ENCODE results near the gene MRPL44. TPM values are rescaled to one million over a fixed set of nuclear protein-coding genes. Genes with fewer than 3 reads are reported as not detected.

MRPL44 gene
- total RNA-seq, 1 donor from 2014 or later: 48.1 TPM

- DNase-seq (ENCODE audit: low read depth): no peak
Measured at GRCh38 chr2:223969856-223970255, 12.6 kb downstream of the MRPL44 start.

GRCh38 chr2:223970343-223971128 lies 13.3 kb downstream of the MRPL44 start:
- DNase-seq (ENCODE audit: low read depth): peak; percentile 67

GRCh38 chr2:223971731-223972130 lies 14.5 kb downstream of the MRPL44 start:
- no peak for DNase-seq (ENCODE audit: low read depth)

- no peak for DNase-seq (ENCODE audit: low read depth)
Measured at GRCh38 chr2:223972656-223973102, 15.4 kb downstream of the MRPL44 start.

- DNase-seq (ENCODE audit: low read depth): no peak
Measured at GRCh38 chr2:223973606-223974005, 16.3 kb downstream of the MRPL44 start.

- no peak for DNase-seq (ENCODE audit: low read depth)
Measured at GRCh38 chr2:223976635-223977226, 19.5 kb downstream of the MRPL44 start.

GRCh38 chr2:223978451-223978850 lies 21.2 kb downstream of the MRPL44 start:
- no peak for DNase-seq (ENCODE audit: low read depth)

GRCh38 chr2:223979730-223980396 lies 22.6 kb downstream of the MRPL44 start:
- DNase-seq (ENCODE audit: low read depth): peak; percentile 54

GRCh38 chr2:223980397-223980735 lies 23.1 kb downstream of the MRPL44 start:
- peak; percentile 67 for DNase-seq (ENCODE audit: low read depth)

GRCh38 chr2:223980803-223981202 lies 23.5 kb downstream of the MRPL44 start:
- no peak for DNase-seq (ENCODE audit: low read depth)

- no peak for DNase-seq (ENCODE audit: low read depth)
Measured at GRCh38 chr2:223981241-223981640, 24.0 kb downstream of the MRPL44 start.

- no peak for DNase-seq (ENCODE audit: low read depth)
Measured at GRCh38 chr2:223989206-223989855, 32.1 kb downstream of the MRPL44 start.

GRCh38 chr2:223989856-223990232 lies 32.6 kb downstream of the MRPL44 start:
- no peak for DNase-seq (ENCODE audit: low read depth)

- DNase-seq (ENCODE audit: low read depth): no peak
Measured at GRCh38 chr2:223991611-223992010, 34.3 kb downstream of the MRPL44 start.

- DNase-seq (ENCODE audit: low read depth): peak; percentile 86
Measured at GRCh38 chr2:223993634-223994232, 36.5 kb downstream of the MRPL44 start.

- DNase-seq (ENCODE audit: low read depth): no peak
Measured at GRCh38 chr2:223994562-223995162, 37.4 kb downstream of the MRPL44 start.

- no peak for DNase-seq (ENCODE audit: low read depth)
Measured at GRCh38 chr2:223995569-223995968, 38.3 kb downstream of the MRPL44 start.

GRCh38 chr2:223996391-223996790 lies 39.1 kb downstream of the MRPL44 start:
- DNase-seq (ENCODE audit: low read depth): no peak

- DNase-seq (ENCODE audit: low read depth): no peak
Measured at GRCh38 chr2:223997938-223998337, 40.7 kb downstream of the MRPL44 start.

- DNase-seq (ENCODE audit: low read depth): no peak
Measured at GRCh38 chr2:223998948-223999347, 41.7 kb downstream of the MRPL44 start.

- DNase-seq (ENCODE audit: low read depth): no peak
Measured at GRCh38 chr2:223999862-224000261, 42.6 kb downstream of the MRPL44 start.
